NOMO-1 treated with dmso at 0.1 percent for 144 hours (cell line): ENCODE measurements around the gene ADORA3.
A peak's percentile ranks its signal among the peaks of the same experiment; 100 is the strongest.

ENCODE experiments used
- DNase-seq: peaks from one replicate; lab custom pipeline; 2025; ENCODE audit not compliant: unreplicated experiment; lab: John Stamatoyannopoulos, UW

ADORA3 gene

GRCh38 chr1:111476214-111476613, 27.2 kb downstream of the ADORA3 start:
- no peak for DNase-seq

- DNase-seq, result no peak
Observed at GRCh38 chr1:111475701-111476100, 27.7 kb downstream of the ADORA3 start.

GRCh38 chr1:111474521-111474920, 28.9 kb downstream of the ADORA3 start:
- no peak for DNase-seq

GRCh38 chr1:111474106-111474505, 29.3 kb downstream of the ADORA3 start:
- DNase-seq, result no peak

- DNase-seq, result no peak
Observed at GRCh38 chr1:111471538-111471937, 31.9 kb downstream of the ADORA3 start.

- DNase-seq, result peak; percentile 96
Observed at GRCh38 chr1:111471012-111471411, 32.4 kb downstream of the ADORA3 start.

- DNase-seq, result no peak
Observed at GRCh38 chr1:111470596-111470995, 32.8 kb downstream of the ADORA3 start.

GRCh38 chr1:111469539-111469938, 33.9 kb downstream of the ADORA3 start:
- DNase-seq, result no peak

- DNase-seq, result no peak
Observed at GRCh38 chr1:111468717-111469100, 34.7 kb downstream of the ADORA3 start.

- no peak for DNase-seq
Observed at GRCh38 chr1:111467865-111468716, 35.3 kb downstream of the ADORA3 start.

GRCh38 chr1:111466480-111466879, 37.0 kb downstream of the ADORA3 start:
- DNase-seq, result no peak

GRCh38 chr1:111465754-111466153, 37.7 kb downstream of the ADORA3 start:
- DNase-seq, result no peak

GRCh38 chr1:111463029-111463683, 40.3 kb downstream of the ADORA3 start:
- DNase-seq, result no peak

- no peak for DNase-seq
Observed at GRCh38 chr1:111462370-111463028, 40.9 kb downstream of the ADORA3 start.

- no peak for DNase-seq
Observed at GRCh38 chr1:111461765-111462164, 41.7 kb downstream of the ADORA3 start.

- DNase-seq, result no peak
Observed at GRCh38 chr1:111455642-111456031, 47.8 kb downstream of the ADORA3 start.

GRCh38 chr1:111454859-111455641, 48.4 kb downstream of the ADORA3 start:
- DNase-seq, result no peak

GRCh38 chr1:111453706-111454105, 49.7 kb downstream of the ADORA3 start:
- DNase-seq, result no peak

GRCh38 chr1:111452581-111452980, 50.9 kb downstream of the ADORA3 start:
- DNase-seq, result no peak

- no peak for DNase-seq
Observed at GRCh38 chr1:111450185-111450584, 53.2 kb downstream of the ADORA3 start.

GRCh38 chr1:111449703-111450017, 53.8 kb downstream of the ADORA3 start:
- no peak for DNase-seq
